Stimulated activated CD8-positive, alpha-beta memory T cell treated with anti-CD3 and anti-CD28 coated beads, Interleukin-4, amount 100 ng/mL, for 4 hours (primary cell): ENCODE results near the gene SEC24A.
A peak's percentile ranks its signal among the peaks of the same experiment; 100 is the strongest.
"Not testable (repeated sequence)": the region's sequence is repeated elsewhere in the genome, so short reads cannot be mapped to it uniquely, and the experiment has no call there.

Experiments used
- DNase-seq, 2 donors: peaks; one replicate each; pipeline ENCODE4 v3.0.0-alpha.2; 2020; ENCODE audit warnings: low read depth in 2 of 2, low spot score in 1 of 2

The SEC24A gene

DNA sequence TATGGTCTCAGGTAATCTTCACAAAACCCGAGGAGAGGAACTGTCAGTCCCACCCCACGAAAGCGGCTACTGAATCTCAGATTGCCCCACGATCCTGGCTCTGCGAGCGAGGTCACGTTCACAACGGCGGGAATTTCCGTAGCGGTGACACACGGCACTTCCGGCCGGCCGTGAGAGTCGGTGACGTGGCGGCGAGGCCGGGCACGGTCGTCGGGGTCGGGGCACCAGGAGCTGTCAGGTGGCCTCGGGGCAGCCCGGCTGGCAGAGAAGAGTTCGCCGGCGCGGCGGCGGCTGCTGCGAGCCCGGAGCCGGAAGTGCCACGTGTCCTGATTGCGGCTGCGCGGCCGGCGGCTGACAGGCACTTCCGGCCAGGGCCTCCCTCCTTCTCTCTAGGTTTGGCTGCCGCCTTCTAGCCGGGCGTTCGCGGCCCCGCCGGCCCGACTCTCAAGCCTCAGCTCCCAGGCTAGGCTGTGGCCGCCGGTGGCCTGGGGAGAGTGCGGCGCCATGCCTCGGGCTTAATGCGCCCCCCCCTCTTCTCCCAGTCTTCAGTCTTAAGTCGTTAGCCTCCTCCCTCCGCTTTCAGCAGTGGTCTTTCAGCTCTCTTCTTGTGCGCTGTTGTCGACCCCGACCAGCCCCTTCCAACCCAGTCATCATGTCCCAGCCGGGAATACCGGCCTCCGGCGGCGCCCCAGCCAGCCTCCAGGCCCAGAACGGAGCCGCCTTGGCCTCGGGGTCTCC lies at the start of gene SEC24A:
Gene SEC24A (plus strand): TSS at position 361 of the 738 bp plus-strand sequence. CDS start 292 bp downstream, at position 653.
- DNase-seq: peak; percentile 67 to 82

DNA sequence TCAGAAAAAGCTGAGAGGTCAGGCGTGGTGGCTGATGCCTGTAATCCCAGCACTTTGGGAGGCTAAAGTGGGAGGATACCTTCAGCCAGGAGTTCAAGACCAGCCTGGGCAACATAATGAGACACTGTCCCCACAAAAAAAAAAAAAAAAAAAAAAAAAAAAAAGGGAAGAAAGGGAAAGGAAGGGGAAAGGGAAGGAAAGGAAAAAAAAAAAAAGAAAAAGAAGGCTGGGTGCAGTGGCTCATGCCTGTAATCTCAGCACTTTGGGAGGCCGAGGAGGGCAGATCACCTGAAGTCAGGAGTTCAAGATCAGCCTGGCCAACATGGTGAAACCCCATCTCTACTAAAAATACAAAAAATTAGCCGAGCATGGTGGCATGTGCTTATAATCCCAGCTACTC lies 48.8 kb upstream of the SEC24A start:
- not testable (repeated sequence) for DNase-seq

- no peak for DNase-seq
These were observed 48.0 kb upstream of the SEC24A start for GRCh38 chr5:134600600-134600999.

DNA sequence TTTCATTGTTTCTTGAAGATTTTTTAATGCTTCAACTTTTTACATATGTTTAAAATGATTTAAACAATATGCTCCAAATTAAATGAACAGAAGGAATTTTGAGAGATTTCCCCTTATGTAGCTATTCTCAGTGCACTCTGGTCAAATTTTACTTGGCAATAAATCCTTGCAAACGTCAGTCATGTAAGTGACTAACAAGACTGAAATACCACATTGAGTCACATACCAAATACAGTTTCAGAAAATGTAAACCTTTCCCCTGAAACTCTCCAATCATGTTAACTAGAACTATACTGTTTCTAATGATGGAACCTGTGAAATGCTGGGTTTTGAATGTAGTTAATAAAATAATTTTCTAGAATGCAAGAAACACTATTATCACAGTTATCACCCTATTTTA lies 45.5 kb upstream of the SEC24A start:
- no peak for DNase-seq

DNA sequence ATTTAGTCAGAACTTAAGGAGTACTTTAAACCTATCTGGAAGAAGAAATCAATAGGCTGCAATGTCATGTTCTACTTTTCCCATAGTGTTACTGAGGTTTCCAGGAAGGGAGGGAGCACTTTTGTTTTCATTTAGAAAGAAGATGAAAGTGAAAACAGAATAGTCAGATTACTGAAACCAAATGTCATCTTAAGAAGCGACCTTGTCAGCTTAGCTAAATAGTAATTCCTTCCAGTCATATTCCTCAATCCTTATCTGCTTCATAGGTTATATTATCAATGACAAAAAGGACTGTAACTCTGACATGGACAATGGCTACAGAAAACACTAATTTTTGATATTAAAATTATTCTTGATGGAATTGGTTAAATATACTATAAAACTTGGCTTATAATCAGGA lies 43.7 kb upstream of the SEC24A start:
- DNase-seq: no peak

- no peak for DNase-seq
These were observed 41.9 kb upstream of the SEC24A start for GRCh38 chr5:134606726-134607125.

DNA sequence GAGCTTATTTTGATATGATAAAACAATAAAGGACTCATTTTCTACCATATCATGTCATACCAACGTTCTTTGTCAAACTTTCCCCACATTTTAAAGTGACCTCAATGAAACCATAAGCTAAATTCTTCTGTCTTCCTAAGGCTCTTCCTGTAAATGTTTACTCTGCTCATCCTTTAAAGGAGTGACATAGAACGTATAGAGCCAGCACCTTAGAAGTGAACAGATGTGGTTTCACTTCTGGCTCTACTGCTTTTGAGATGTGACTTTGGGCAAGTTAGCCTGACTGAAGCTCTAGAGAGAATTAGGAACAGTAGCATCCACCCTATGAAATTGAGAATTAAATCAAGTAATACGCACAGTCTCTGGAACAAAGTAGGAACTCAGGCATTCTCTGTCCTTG lies 40.0 kb upstream of the SEC24A start:
- DNase-seq: no peak

DNA sequence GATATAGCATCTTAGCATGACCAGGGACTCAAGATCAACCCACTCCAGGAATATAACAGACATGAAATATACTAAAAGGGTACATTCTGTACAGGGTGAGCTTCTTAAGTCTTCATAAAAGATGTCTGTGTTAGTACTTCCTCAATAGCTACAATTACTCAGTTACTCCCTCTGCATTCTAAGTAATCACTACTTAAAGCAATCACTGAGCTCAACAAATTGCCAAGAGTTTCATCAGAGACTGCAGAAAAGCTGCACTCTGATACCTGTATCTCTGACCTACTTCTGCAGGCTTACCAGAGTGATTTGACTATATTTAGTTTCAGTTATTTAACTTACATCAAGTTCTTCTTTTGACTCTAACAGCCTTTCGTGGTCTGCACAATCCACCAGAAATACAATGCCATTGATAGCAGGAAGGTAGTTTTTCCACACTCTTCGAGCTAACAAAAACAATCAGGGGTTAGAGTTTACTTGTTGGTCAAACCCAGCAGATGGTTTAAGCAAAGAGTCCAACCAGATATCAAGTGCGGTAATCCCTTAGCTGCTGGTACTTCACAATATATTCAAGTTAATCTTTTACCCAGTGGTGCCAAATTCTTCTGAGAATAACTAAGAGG lies 39.2 kb upstream of the SEC24A start:
- DNase-seq: no peak

DNA sequence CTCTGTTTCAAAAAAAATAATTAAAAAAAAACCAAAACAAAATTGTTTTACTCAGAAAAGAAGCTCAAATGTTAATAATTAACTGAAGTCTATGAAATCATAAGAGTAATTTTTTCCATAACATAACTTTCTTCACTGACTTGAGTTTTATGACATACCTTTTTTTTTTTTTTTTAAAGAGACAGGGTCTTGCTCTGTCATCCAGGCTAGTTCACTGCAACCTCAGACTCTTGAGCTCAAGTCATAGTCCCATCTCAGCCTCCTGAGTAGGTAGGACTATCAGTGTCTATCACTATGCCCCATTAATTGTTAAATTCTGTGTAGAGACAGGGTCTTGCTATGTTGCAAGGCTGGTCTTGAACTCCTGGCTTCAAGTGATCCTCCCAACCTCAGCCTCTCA lies 37.9 kb upstream of the SEC24A start:
- DNase-seq: no peak

- no peak for DNase-seq
These were observed 37.1 kb upstream of the SEC24A start for GRCh38 chr5:134611515-134611914.

DNA sequence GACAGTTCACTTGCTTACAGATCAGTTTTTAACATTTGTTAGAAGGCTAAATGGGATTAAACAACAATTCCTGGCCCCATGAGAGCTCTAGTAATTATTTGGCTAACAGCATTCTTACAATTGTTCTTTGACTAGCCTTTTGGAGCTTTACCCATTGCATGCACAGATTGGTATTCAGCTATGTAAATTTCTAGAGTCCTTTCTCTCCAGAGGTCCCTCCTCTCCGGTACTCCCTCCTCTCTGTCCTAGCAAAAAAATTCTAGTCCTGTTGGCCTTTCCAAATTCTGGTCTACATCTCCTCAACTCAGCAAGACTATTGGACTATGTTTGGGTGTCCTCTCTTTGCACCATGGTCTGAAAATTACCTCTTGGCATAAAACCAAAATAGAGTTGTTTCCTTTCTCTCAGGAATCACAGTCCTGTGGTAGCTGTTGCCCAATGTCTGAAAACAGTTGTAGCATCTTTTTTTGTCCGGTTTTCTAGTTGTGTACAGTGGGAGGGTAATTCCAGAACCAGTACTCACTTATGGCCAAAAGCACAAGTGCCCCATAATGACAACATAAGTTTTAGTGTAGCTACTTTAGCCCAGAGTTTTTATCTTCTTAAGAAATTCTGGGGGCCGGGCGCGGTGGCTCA lies 34.0 kb upstream of the SEC24A start:
- no peak for DNase-seq

DNA sequence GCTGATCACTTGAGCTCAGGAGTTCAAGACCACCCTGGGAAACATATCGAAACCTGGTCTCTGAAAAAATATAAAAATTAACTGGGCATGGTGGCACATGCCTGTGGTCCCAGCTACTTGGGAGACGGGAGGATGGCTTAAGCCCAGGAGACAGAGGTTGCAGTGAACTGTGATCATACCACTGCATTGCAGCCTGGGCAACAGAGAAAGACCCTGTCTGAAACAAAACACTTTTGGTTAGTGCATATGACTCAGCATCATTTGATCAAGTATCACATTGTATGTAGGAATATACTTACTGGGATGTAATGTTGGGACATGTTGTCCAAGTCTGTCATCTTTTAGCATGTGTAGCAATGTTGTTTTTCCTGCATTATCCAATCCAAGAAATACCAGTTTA lies 28.0 kb upstream of the SEC24A start:
- DNase-seq: no peak

GRCh38 chr5:134625559-134625958 lies 23.0 kb upstream of the SEC24A start:
- no peak for DNase-seq

- DNase-seq: no peak
These were observed 22.1 kb upstream of the SEC24A start for GRCh38 chr5:134626369-134627014.

DNA sequence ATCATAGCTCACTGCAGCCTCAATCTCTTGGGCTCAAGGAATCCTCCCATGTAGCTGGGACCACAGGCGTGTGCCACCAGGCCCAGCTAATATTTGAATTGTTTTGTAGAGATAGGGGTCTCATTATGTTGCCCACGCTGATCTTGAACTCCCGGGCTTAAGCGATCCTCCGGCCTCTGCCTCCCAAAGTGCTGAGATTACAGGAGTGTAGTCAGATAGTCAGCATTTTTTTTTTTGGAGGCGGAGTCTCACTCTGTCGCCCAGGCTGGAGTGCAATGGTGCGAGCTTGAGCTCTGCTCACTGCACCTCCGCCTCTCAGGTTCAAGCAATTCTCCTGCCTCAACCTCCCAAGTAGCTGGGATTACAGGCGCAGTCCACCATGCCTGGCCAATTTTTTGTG lies 14.4 kb upstream of the SEC24A start:
- no peak for DNase-seq

- not testable (repeated sequence) for DNase-seq
These were observed 13.2 kb upstream of the SEC24A start for GRCh38 chr5:134635366-134635765.

DNA sequence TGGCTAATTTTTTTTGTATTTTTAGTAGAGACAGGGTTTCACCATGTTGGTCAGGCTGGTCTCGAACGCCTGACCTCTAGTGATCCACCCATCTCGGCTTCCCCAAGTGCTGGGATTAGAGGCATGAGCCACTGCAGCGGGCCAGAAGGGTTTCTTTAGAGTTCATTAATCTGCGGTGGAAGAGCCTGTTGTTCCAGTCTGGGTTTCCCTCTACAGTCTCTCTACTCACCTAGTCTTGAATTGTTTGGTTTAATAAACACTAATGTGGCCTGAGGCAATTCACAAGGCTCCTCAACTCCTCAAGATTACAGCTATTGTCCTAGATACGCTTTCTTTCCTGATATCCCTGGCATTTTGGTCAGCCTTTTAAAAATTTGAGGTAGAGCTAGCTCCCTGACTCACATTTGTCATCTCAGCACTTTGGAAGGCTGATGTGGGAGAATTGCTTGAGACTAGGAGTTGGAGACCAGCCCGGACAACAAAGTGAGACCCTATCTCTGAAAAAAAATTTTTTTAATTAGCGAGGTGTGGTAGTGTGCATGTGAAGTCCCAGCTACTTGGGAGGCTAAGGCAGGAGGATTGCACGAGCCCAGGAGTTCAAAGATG lies 11.4 kb upstream of the SEC24A start:
- no peak for DNase-seq

DNA sequence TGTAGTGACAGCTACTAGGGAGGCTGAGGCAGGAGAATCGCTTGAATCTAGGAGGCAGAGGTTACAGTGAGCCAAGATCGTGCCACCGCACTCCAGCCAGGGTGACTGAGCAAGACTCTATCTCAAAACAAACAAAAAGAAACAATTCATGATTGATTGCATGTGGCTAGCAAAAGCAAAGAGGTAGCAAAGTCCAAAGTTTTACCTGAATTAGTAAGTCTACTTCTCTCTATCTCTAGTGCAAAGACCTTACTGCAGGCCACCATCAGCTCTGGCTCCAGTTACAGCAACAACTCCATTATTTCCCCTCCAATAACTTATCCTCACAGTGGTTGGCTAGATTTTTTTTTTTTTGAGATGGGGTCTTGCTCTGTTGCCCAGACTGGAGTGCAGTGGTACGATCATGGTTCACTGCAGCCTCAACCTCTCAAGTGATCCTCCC lies 9.8 kb upstream of the SEC24A start:
- DNase-seq: no peak

- DNase-seq: no peak
These were observed 5.6 kb upstream of the SEC24A start for GRCh38 chr5:134642931-134643530.

DNA sequence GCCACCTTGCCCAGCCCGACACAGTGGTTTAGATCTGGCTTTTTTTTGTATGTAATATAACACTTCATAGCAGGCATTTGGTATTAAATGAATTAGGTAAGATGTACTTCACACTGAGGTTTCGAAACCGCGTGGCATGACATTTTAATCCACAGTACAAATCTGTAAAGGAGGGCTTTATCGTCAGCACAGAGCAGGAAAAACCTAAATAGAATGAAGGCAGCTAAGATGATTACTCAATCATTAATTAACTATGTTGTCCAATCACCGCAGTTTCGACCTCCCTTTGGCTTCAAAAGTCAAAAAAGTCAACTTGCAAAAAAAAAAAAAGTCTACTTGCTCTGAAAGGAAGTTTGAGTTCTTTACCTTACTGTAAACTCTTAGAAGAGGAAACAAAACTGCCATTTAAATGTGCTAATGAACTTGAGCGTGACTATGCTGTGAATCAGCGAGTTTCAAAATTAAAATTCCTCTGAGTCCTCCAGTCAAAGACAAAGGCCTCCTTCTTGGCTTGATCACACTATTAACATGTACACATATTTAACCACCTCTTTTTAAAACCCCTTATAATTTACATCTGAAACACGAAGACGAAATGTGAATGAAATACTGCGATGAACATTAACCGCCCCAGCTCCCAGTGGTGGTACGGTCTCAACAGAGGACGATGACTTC lies 698 bp upstream of the SEC24A start:
- DNase-seq: no peak
